Colonic mucosa (tissue), 4 donors: Measurements from ENCODE around the gene ZNF768. TPM values are rescaled to one million over a fixed set of nuclear protein-coding genes. Genes with fewer than 3 reads are reported as not detected.

Experiments
- DNase-seq: peaks from one replicate; pipeline ENCODE4 v3.0.0-alpha.2; 2020
- H3K27ac ChIP-seq: fragments of 200-600 bp; one replicate; pipeline ENCODE4 v1.8.0; 2021
- H3K27me3 ChIP-seq: fragments of 200-600 bp; one replicate; pipeline ENCODE4 v1.8.0; 2021
- H3K36me3 ChIP-seq: fragments of 200-600 bp; one replicate; pipeline ENCODE4 v1.8.0; 2021
- H3K4me1 ChIP-seq: fragments of 200-600 bp; one replicate; pipeline ENCODE4 v1.8.0; 2021; ENCODE audit warnings: mild to moderate bottlenecking
- H3K4me3 ChIP-seq: fragments of 200-600 bp; one replicate; pipeline ENCODE4 v1.8.0; 2021
- H3K9ac ChIP-seq, 2 donors: one replicate each; pipeline ENCODE4 v1.7.0; 2013; ENCODE audit warnings: control low read depth in 2 of 2, low read depth in 2 of 2, low read length in 2 of 2
- H3K9me3 ChIP-seq: fragments of 200-600 bp; one replicate; pipeline ENCODE4 v1.8.0; 2021
- CTCF ChIP-seq: fragments of 200-600 bp; IDR thresholded peaks from one replicate; pipeline ENCODE4 v1.8.0; 2022; ENCODE audit warnings: antibody characterized with exemption, mild to moderate bottlenecking
- intact Hi-C: fragments of 100-400 bp; cut with DNase I; formaldehyde crosslinking; loops from one replicate; pipeline ENCODE4 v1.14.1; 2022
- total RNA-seq, 2 donors: library from RNA; stranded (reverse); fragmentation: NEBNext Ultra II Directional in 1 of 2; extraction: Animal tissue kit (Norgen Biotek cat#: 25700) in 1 of 2; gene quantifications; one replicate each; pipeline ENCODE4 v1.2.1, GENCODE V29; 2021
- donor health status: healthy.
- donor health status: DM: no; HTN: no; CAD: no.
- donor health status: DM: no; HTN: no; CAD: no.

The ZNF768 gene
- total RNA-seq, 2 donors from 2014 or later = 58.6 to 63.2 TPM

DNA sequence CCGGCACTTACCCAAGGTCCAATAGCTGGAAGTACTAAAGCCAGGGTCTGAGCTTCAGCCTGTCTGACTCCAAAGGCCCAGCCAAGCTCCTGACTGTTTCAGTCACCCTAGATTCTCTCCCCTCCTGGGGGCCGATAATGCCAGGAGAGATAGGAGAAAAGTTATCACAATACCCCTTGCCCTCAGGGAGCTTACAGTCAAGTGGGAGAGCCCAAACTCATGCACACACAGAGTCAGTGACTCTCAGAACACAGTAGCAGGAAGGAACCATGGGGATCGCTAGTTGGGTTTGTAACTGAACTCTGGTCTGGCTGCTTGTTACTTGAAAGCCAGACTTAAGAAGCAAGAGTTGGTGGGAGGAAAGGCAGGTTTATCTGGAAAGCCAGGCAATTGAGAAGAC, 14.9 kb downstream of the ZNF768 start:
- no peak for DNase-seq
- no peaks in the 10 kb centered on the region for H3K36me3 ChIP-seq

GRCh38 chr16:30510376-30510938, 15.9 kb downstream of the ZNF768 start:
- intact Hi-C loops = no loop called here
- Histone ChIP-seq H3K27me3 (no peaks in the 10 kb centered on the region), H3K9ac (no peak overlapping the region), H3K36me3 (no peaks in the 10 kb centered on the region), H3K4me3 (no peak overlapping the region), H3K4me1 (no peaks in the 10 kb centered on the region), H3K9me3 (no peaks in the 10 kb centered on the region), H3K27ac (no peak overlapping the region)
- no peak for DNase-seq
- TF ChIP-seq CTCF = no peak

More for the DNA sequence above, 14.9 kb downstream of the ZNF768 start:
- H3K4me3 ChIP-seq = no peak overlapping the region
- no peak overlapping the region for H3K9ac ChIP-seq
- H3K27me3 ChIP-seq = no peaks in the 10 kb centered on the region
- no peak for TF ChIP-seq CTCF
- no peaks in the 10 kb centered on the region for H3K9me3 ChIP-seq
- intact Hi-C loops = no loop called here
- H3K4me1 ChIP-seq = no peaks in the 10 kb centered on the region
- no peak overlapping the region for H3K27ac ChIP-seq

- no peak for TF ChIP-seq CTCF
- intact Hi-C loops = no loop called here
- Histone ChIP-seq H3K36me3 (no peaks in the 10 kb centered on the region), H3K4me1 (no peaks in the 10 kb centered on the region), H3K9me3 (no peaks in the 10 kb centered on the region), H3K27ac (no peak overlapping the region), H3K4me3 (no peak overlapping the region), H3K27me3 (no peaks in the 10 kb centered on the region), H3K9ac (no peak overlapping the region)
- no peak for DNase-seq
Observed at GRCh38 chr16:30509081-30509765, 17.1 kb downstream of the ZNF768 start.

DNA sequence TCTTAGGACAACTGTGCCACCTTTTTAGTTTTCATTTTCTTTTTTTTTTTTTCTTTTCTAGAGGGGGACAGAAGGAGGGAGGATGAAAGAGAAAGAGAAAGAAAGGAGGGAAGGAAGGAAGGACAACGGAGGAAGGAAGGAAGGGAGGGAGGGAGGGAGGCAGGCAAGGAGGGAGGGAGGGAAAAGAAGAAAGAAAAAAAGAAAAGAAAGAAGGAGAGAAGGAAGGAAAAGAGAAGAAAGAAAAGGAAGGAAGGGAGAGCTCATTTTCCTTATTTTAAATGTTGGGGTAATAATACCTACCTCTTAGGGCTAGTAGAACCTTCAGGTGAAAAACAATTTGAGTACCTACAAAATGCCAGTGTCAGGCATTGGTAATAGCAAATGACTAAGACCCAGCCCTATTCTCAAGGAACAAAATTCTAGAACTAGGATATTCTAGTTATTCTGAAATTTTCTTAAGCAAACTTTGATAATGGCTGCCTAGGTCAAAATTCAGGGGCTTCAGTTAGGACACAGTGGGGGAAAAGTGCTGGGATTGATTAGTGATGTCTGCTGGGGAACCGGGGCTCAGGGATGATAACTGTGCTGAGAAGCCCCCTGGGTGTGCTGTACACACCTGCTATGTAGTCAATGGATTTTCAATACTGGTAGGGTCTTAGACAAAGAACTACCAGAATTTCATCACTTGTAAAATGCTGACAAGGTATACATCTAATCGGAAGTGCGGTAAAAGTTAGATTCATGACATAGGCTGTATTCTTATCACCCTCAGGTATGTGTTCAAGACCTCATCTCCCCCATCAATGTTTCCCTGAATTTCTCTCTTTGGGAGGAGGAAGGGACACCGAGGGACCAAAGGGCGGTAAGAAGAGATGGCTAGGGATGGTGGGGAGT, 22.7 kb downstream of the ZNF768 start:
- no peak overlapping the region for H3K9ac ChIP-seq
- H3K27ac ChIP-seq = no peak overlapping the region
- no peaks in the 10 kb centered on the region for H3K4me1 ChIP-seq
- no peak for TF ChIP-seq CTCF
- H3K36me3 ChIP-seq = no peaks in the 10 kb centered on the region
- no peaks in the 10 kb centered on the region for H3K27me3 ChIP-seq
- H3K9me3 ChIP-seq = no peaks in the 10 kb centered on the region
- DNase-seq = no peak
- intact Hi-C loops = no loop called here
- no peak overlapping the region for H3K4me3 ChIP-seq

GRCh38 chr16:30499284-30499683, 27.1 kb downstream of the ZNF768 start:
- no peaks in the 10 kb centered on the region for H3K36me3 ChIP-seq
- DNase-seq = no peak
- H3K9me3 ChIP-seq = no peaks in the 10 kb centered on the region
- intact Hi-C loops = no loop called here
- H3K27me3 ChIP-seq = no peaks in the 10 kb centered on the region
- no peak for TF ChIP-seq CTCF
- H3K4me1 ChIP-seq = no peaks in the 10 kb centered on the region
- no peak overlapping the region for H3K9ac ChIP-seq
- no peak overlapping the region for H3K27ac ChIP-seq
- H3K4me3 ChIP-seq = no peak overlapping the region
